GF-D8 (cell line): ENCODE results near the gene CT47A1.
"Not testable (repeated sequence)": the region's sequence is repeated elsewhere in the genome, so short reads cannot be mapped to it uniquely, and the experiment has no call there.

Experiments
- DNase-seq: peaks from one replicate; lab custom pipeline; 2025; lab: John Stamatoyannopoulos, UW

The CT47A1 gene

GRCh38 chrX:120985660-120986059 is at the start of gene CT47A1:
CT47A1 (minus strand) TSS chrX:120985760; CDS start chrX:120985529, 231 bp downstream.
- not testable (repeated sequence) for DNase-seq

- no peak for DNase-seq
Observed at GRCh38 chrX:121032531-121032930, 47.0 kb upstream of the CT47A1 start.

- no peak for DNase-seq
Observed at GRCh38 chrX:121030083-121030482, 44.5 kb upstream of the CT47A1 start.

- DNase-seq: no peak
Observed at GRCh38 chrX:121028419-121028818, 42.9 kb upstream of the CT47A1 start.

GRCh38 chrX:121014826-121015225 is 29.3 kb upstream of the CT47A1 start:
- no peak for DNase-seq

DNA sequence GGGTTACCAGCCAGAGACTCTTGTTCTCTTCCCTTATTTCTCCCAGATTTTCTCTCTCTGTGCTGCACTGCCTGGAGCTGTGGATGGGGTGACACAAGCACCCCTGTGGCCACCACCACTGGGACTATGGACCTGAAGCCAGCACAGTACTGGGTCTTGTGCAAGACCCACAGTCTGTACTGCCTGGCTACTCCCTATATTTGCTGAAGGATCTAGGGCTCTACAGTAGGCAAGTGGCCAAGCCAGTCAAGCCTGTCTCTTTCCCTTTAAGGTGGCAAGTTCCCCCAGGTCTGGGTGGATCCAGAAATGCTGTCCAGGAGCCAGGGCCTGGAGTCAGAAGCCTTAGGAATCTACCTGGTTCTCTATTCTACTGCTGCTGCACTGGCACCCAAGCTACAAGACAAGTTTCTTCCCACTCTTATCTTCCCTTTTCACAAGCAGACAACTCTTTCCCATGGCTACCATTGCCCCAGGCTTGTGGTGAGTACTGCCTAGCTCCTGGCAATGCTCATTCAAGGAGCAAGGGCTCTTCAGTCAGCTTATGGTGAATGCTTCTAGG is 28.4 kb upstream of the CT47A1 start:
- DNase-seq: no peak

GRCh38 chrX:121011254-121011653 is 25.7 kb upstream of the CT47A1 start:
- DNase-seq: no peak

GRCh38 chrX:121010218-121010617 is 24.7 kb upstream of the CT47A1 start:
- no peak for DNase-seq

DNA sequence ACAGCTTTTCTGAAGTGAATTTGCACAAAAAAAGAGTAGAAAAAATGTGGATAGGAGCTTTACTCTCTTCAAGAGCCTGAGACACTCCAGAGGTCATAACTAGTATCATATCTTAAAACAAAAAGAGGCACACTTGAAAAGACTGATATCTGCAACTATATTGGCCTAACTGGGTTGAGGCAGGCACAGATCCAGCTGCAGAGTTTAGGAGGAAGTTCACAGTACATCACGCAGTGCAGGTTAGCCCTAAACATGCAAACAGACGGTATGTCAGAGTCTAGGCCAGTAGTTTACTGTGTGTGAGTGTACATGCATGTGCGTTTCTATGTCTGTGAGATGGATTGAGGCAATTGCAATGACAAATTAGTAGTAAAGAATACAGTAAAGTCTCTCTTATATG is 24.2 kb upstream of the CT47A1 start:
- DNase-seq: no peak

GRCh38 chrX:121008920-121009319 is 23.4 kb upstream of the CT47A1 start:
- no peak for DNase-seq

DNA sequence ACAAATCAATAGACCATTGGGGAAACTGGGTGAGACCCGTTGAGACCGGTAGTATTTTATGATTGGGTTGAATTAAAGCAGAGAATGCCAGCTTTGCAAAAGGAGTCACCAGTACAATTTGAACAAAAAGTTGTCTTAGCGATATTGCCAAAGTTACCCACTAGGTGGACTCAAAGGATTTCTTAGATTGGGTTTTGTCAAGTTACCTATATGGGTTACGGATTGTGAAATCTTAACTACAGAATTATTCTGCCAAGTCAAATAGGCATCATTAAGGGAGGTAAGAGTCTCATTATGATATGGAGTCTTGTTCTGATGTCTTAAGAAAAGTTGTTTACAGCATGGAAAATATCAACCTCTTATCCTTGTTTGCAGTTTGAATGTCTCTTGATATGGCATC is 15.0 kb upstream of the CT47A1 start:
- no peak for DNase-seq

- no peak for DNase-seq
Observed at GRCh38 chrX:120999413-120999812, 13.9 kb upstream of the CT47A1 start.

DNA sequence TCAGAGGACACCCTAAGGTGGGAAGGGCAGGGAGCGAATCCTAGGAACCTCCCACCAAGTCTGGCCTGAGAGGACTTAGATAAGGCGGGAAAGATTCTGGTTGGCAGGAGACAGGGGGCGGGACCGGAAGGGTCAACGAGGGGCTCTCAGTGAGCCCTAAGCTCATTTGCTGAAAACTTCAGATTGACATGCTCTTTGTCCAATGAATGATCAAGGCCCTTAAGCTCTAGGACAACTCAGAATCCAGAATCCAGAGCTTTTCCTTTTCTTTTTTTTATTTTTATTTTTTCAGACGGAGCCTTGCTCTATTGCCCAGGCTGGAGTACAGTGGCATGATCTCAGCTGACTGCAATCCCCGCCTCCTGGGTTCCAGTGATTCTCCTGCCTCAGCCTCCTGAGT is 29.1 kb downstream of the CT47A1 start, which contains the start of gene CT47A7:
Gene CT47A7 (minus strand): TSS at position 101 of the 400 bp plus-strand sequence. CDS start 255 bp downstream, outside the sequence.
- DNase-seq: not testable (repeated sequence)
